HG02759 (cell line): ENCODE measurements around the gene CNOT8.
"Not testable (repeated sequence)": the region's sequence is repeated elsewhere in the genome, so short reads cannot be mapped to it uniquely, and the experiment has no call there.

Experiments
- ATAC-seq: cut with Tn5 transposase; IDR thresholded peaks from one replicate; pipeline ENCODE4 v1.9.1; 2021; ENCODE audit warnings: mild to moderate bottlenecking, moderate library complexity; ENCODE audit not compliant: unreplicated experiment

Gene CNOT8

DNA sequence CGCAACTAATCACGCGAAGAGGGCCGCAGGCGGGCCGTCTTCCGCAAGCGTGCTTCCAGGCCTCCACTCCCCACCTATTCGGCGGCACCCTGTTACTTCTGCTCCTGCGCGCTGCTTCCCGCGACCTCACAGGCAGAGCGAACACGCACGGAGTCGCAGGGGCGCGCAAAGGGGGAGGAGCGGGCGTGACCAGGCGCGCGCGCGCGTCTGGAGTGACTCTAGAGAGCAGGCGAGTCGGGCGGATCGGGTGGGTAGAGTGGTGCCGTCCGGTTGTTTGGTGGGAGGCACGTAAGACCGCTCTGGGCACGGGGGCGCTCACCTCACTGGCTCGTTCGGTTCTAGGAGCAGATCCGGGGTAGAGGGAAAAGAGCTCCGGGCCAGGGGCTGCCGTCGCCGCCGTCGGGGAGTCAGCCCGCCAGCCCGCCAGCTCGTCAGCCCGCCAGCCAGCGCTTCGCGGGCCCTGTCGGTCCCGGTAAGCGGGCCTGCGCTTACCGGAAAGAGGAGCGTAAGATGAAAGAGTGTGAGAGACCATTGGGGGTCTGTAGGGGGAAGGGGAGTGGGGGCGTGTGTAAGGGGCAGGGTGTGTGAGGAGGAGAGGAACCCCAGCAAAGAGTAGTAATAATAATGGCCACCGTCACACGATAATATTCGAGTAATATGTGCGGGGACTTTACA lies at the start of gene CNOT8:
Gene CNOT8 (plus strand): TSS at position 331 of the 675 bp plus-strand sequence. CDS start 4,652 bp downstream, outside the sequence.
- peak; percentile 80 for ATAC-seq

DNA sequence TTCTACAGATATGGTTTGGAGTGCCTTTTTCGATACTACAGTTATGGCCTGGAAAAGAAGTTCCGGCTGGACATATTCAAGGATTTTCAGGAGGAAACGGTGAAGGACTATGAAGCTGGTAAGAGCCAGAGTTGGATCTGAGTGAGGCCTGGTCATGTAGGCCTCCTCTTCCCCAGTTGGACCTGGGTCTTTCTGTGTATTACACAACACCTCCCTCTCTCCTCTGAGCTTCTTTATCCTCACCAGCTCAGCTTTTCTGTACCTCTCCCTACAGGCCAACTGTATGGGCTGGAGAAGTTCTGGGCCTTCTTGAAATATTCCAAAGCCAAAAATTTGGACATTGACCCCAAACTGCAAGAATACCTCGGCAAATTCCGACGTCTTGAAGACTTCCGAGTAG lies 47.2 kb upstream of the CNOT8 start:
- ATAC-seq, result no peak

DNA sequence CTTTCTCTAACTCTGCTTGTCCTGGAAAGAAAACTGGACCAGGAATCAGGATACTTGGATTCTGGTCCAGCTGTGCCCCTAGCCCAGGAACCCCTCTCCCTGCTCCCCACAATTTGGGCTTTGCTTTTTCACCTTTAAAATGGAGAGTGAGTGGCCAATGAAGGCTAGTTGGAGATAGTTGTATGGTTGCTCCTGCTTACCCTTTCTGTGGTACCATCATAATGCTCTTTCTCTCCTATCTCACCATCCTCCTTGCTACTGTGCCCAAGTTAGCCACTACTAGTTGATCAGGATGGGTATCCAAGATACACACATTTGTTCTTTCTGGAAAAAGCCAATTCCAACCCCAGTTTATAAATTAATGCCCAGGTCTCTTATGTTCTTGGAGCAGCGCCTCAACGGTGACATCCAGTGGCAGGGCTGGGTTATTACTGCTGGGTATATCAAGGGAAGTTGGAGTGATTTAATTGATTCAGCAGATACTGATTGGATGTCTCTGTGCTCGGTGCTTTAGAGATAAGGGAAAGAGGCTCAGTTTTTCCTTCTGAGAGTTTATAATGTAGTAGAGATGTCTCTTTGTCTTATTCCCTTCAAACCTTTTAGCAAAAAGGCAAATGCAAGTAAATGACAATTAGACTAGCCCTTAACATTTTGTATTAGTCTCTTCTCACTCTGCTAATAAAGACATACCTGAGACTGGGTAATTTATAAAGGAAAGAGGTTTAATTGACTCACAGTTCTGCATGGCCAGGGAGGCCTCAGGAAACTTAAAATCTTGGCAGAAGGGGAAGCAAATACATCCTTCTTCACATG lies 46.6 kb upstream of the CNOT8 start:
- peak; percentile 76 for ATAC-seq

DNA sequence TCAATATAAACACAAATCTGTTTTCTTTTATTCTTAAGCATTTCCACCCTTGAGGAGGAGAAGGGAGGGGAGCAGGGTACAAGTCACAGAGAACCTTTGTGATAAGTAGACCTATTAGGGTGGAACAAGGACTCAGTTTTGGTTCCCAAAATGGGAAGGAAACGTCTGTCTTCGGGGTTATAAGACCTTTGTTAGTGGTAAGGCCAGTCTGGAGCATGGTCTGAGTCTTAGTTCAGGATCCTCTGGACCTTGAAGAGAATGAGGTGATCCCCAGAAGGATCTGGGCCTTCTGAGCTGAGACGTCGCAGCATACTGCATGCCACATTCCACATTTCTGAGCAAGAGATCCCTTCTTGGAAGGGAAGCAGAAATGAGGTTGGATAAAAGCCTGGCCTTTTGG lies 45.3 kb upstream of the CNOT8 start:
- ATAC-seq, result no peak

DNA sequence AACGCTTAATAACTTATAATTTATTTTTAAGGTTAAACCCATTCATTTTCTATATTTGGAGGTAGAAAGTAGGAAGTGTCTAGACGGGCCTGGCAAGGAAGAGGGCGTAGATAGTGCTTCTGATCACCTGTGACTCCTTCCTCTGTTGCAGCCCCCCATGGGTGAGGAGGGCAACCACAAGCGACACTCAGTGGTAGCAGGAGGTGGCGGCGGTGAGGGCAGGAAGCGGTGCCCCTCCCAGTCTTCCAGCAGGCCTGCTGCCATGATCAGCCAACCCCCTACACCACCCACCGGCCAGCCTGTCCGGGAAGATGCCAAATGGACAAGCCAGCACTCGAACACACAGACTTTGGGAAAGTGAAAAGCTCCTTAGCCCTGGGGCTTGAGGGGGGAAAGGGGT lies 44.7 kb upstream of the CNOT8 start:
- ATAC-seq, result no peak

DNA sequence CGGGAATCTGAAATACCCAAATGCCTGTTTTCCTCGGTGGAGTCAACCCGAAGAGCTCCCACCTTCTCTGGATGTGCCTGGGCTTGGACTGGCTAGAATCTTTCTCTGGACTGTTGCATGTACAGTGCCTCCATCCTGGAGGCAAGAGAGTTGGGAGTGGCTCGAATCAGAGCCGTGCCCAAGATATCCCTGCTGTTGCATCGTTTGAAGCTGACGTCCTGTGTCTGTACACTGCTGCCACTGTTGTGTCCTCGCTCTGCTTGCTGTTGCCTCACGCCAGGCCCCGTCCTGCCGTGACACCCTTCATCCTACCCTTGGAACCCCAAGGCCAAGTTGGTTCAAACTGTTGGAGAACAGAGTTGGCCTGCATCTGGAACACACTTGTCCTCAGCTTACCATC lies 43.4 kb upstream of the CNOT8 start:
- ATAC-seq, result no peak

DNA sequence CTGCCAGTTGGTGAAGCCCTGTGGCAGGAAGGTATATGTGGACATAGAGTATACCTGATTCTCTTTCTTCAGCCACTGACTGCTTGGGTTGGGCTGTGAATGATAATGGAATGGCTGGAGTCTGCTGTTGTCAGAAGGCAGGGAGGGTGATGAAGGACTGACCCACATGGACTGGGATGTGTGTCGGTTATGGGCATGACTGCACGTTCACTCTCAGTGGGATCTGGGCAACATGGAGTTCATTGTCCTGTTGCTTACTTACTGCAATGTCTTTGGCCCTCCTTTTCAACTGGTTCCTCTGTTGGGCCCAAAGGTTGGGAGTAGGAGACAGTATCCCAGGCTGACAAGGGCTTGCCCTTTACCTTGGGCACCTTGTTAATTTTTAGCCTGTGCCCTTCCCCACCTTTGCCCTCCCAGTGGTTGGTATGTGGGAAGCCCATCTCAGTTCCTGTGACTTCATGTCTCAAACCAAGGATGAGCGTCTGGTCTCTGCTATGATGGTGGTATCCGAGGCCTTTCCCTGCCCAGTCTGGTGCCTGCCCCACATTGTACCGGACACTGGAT lies 42.7 kb upstream of the CNOT8 start:
- no peak for ATAC-seq

DNA sequence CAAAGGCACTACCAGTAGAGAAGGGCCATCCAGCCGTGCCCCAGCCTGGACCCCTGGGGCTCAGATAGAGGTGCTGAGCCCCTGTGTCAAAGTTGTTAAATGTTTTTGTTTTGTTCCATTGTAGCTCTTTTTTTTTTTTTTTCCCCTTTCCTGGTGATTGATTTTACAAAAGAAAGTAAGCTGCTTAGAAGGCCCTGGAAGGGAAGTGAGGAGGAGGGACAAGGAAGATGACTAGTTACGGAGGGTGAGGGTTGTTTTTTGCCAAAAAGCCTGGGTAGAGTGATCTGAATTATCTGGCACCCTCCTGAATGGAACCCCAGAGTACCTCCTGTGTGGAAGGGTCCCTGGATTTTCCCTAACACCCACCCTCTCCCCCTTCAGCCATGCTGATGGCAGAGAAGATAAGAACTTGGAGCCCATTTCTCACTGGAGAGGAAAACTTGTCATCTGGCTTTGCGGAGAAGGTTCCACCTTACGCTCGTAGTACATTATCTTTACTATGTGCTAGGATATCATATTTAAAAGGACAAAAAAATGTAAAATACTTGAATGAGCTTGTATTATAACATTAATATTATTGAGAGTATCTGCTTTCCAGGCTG lies 41.4 kb upstream of the CNOT8 start:
- no peak for ATAC-seq

DNA sequence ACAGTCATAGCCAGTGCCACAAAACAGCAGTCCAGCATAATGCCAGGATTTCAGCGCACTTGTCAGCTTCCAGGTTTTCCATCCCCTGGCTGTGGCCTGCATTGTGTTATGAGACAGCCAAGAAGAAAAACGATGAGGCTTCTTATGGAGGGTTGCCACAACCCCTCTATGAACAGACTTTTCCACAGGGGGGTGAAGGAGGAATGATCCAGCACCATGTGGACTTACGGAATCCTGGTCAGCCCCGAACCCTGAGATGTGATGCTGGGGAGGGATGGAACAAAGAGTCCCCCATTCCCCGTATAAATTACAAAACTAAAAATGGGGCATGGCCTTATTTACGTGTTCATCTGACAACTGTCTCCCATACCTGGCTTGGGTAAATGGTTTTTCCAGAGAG lies 40.6 kb upstream of the CNOT8 start:
- no peak for ATAC-seq

DNA sequence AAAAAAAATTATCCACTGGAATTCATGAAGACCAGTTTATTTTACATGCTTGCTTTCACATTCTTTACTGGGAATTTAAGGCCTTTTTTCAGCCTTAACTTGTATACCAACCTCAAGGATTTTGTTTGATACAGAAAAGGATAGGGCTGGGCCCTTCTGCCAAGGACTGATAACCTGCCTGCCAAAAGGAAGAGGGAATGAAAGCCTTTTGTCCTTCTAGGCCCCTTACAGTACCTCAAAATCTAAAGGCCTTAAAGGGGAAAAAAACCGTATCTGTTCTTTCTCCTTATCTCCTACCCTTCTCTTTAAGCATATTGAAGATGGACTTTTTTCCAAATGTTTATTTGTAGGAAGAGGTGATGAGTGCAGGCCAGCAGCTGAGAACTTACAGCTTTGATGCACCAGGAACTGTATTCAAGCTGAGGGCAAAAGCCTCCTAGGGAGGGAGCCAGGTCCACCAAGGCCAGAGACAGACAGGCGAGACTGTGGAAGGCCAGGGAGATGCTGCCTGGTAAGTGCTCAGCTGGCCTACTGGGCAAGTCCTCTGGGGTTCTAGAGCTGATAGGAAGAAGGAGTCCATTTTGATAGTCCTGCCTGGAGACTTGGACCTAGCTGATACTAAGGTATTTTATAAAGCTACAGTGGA lies 39.8 kb upstream of the CNOT8 start:
- no peak for ATAC-seq

DNA sequence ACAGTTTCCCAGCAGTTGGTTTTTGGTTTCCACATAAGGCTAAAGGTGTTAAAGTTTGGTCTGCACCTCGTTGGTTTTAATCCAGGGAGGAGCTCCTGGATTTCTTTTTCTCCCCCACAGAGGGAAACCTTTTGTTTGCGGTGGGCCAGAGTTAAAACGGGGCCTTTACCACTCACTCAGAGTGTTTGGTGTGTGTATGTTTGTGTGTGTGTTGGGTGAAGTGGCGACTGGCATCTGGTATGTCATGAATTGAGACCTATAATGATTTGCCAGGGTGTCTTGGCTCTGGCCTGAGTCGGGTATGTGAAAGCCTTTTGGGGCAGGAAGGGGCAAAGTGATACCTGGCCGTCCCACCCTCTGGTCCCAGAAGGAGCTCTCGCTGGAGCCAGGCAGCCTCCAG lies 38.9 kb upstream of the CNOT8 start:
- no peak for ATAC-seq

DNA sequence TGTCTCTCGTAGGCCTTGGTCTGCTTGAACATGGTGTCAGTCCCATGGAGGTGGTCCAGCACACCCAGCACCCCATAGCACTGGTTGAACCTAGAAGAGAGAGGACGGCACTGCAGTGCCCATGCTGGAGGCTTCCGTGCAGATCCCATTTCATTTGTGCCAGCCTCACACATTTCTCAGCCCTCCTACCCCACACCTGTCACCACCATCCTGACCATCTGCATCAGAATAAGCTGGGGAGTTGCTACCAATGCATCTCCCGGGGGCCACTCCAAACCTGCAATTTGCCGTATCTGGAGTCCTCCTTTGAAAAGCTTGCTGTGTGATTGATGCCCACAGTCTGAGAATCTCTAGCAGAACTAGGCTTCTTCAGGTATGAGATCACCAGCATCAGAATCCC lies 38.0 kb upstream of the CNOT8 start:
- no peak for ATAC-seq

DNA sequence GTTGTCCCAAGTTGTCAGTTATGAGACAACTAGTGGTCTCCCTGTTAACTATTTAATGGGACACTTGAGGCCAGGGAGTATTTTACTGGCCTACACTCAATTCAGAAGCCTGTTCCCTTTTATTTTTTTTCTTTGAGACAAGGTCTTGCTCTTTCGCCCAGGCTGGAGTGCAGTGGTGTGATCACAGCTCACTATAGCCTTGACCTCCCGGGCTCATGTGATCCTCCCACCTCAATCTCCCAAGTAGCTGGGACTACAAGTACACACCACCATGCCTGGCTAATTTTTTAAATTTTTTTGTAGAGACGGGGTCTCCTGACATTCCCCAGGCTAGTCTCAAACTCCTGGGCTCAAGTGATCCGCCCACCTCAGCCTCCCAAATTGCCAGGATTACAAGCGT lies 35.5 kb upstream of the CNOT8 start:
- ATAC-seq, result not testable (repeated sequence)

DNA sequence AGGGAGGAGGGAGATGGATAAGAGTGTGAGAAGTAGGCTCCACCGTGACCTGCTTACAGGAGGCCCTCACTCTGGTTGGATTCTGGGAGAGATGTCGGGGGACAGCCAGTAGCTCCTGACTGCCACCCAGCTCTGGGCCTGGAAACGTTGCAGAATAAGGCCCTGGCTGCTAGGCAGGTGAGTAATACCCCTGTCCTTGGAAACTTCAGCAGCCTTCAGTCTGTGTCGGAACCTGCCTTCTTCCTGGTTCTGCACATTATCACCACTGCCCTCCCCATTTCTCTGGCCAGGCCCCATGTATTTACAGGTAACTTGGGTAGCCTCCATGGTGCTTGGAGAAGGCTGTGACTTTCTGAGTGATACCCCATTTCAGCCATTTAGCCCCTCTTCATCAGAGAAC lies 34.8 kb upstream of the CNOT8 start:
- no peak for ATAC-seq

DNA sequence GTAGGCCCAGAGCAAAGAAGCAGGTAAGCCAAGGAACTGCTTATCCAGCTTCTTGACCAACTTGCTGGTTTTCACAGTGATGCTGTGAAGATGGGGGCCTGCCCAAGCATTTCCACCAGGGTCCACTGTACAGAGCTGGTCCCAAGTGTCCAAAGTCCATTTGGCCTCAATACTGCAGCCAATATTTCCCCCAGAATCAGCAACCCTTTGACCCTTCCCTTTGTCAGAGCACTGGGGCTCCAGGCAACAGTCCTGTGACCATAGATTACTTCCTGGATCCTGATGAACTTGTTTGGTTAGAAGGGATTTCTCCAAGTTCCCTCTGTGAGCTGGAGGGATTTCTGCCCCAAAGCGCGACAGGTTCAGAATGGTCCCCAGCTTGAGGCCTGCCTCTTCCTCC lies 34.4 kb upstream of the CNOT8 start:
- no peak for ATAC-seq

DNA sequence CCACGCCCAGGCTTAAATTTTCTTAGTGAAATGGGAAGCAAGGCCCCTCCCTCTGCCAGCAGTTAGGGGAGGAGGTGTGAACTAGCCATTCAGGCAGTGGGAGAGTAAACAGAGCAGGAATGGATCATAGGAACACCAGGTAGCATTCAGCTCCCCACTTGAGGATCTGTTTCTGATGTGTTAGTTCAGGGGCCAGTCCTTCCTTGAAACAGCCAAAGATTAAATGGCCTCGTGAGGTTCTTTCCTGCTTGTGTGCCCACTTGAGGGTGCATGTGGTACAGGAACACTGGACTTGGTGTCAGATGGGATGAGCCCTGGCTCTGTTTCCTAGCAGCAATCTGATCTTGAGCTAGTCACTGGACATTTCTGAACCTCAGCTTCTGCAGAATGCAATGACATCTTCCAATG lies 29.2 kb upstream of the CNOT8 start:
- ATAC-seq, result no peak

DNA sequence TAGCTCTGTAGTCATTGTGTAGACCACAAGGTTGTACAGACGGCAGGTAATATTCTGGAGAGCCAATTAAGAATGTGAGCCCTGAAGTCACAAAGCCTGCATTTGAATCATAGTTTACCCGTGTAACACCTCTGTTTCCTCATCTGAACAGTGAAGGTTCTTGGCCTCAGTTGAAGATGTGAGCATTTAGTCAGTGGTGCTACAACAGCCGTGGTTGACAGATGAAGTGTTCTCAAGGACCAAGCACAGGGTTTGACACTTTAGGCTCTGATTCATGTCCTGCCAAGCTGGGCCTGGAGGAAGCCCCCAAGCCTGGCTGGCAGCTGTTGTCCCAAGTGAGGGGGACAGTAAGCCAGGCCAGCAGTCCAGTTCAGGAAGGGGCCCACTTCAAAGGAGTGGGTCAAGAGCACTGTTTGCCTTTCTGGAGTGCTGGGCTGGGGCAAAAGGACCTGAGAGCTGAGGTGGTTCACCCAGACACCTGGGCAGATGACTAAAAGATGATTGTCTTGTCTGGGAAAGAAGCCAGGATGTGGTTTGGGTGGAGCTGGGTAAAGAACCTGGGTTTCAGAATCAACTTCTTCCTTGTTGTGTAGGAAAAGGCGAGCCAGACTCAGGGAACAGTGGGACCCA lies 28.7 kb upstream of the CNOT8 start:
- ATAC-seq, result no peak

DNA sequence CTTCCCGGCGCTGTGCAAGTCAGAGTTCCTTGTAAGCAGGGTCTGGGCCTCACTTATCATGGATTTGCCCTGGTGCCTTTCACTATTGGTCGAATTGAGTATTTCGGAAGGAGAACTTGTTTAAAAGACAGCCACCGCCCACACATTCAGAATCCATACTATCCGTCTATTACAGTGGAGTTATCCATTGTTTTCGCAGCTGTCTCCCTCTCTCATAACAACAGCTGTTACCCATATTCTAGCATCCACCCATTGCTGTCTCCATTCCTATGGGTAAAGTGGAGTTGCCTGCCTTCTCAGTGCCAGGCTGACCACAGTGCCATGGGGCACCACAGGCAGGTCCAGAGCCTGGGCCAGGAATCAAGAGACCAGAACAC lies 28.2 kb upstream of the CNOT8 start:
- ATAC-seq, result no peak

DNA sequence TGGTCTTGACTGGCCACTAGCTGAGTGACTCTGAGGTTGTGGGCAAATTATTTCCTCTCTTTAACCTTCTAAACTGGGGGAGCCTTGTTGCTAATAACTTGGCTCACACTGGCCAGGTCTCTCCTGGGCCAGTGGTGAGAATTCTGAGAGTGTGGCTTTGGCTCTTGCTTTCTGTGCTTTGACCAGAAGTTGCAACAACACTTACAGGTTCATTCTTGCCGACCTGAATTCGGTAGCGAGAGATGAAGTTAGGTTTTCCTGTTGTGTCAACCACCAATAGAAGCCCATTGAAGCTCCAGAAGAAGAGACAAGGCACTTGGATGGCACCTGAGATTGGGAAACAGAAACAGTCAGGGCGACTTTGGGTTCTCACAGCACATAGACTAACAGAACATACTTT lies 27.8 kb upstream of the CNOT8 start:
- no peak for ATAC-seq

DNA sequence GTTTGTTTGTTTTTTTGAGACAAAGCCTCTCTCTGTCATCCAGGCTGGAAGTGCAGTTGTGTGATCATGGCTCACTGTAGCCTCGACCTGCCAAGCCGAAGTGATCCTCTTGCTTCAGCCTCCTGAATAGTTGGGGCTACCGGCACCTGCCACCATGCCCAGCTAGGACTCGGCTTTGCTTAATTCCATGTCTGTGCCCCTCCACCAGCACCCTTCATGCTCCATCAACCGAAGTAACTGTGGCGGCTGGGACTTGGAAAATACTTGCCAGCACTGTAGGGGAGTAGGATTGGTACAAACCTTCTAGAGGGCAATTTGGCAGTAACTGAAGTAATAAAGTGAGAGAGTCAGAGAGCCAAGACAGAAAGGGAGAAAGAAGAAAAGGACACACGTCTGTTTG lies 27.0 kb upstream of the CNOT8 start:
- no peak for ATAC-seq

DNA sequence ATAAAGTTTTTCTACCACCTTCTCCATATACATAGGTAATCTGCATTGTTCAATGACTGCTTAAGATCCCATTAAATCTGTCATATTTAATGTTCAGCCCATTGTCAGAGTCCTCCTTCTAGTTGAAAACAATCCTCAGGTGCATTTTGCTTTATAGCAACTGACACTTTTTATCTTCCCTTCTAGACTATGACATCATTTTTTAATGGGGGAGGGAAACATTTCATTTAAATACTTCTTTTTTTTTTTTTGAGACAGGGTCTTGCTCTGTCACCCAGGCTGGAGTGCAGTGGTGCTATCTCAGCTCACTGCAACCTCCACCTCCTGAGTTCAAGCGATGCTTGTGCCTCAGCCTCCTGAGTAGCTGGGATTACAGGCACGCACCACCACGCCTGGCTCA lies 25.6 kb upstream of the CNOT8 start:
- not testable (repeated sequence) for ATAC-seq
